Trophoblast cell (in vitro differentiated cells and primary cell): ENCODE results near the gene CADM2.
A peak's percentile ranks its signal among the peaks of the same experiment; 100 is the strongest.

Source experiments
- DNase-seq, 2 donors: peaks; one replicate each; pipeline ENCODE4 v3.0.0-alpha.2; 2016
- H2AFZ ChIP-seq: 2 replicates; pipeline ENCODE4 v1.6.1; 2013; ENCODE audit warnings: low read length, moderate library complexity, mild to moderate bottlenecking; ENCODE audit not compliant: insufficient read depth, poor library complexity
- H2AK5ac ChIP-seq: 2 replicates; pipeline ENCODE4 v1.6.1; 2013; ENCODE audit warnings: mild to moderate bottlenecking, low read length
- H2BK120ac ChIP-seq: 2 replicates; pipeline ENCODE4 v1.6.1; 2013; ENCODE audit warnings: low read length, mild to moderate bottlenecking, moderate library complexity; ENCODE audit not compliant: insufficient read depth, poor library complexity
- H2BK12ac ChIP-seq: 2 replicates; pipeline ENCODE4 v1.6.1; 2013; ENCODE audit warnings: mild to moderate bottlenecking, low read length, moderate library complexity
- H2BK5ac ChIP-seq: 2 replicates; pipeline ENCODE4 v1.6.1; 2013; ENCODE audit warnings: low read length, low read depth, moderate library complexity, mild to moderate bottlenecking; ENCODE audit not compliant: poor library complexity
- H3K14ac ChIP-seq: 2 replicates; pipeline ENCODE4 v1.6.1; 2013; ENCODE audit warnings: mild to moderate bottlenecking, low read length
- H3K18ac ChIP-seq: 2 replicates; pipeline ENCODE4 v1.6.1; 2013; ENCODE audit warnings: mild to moderate bottlenecking, low read length
- H3K23ac ChIP-seq: 2 replicates; pipeline ENCODE4 v1.6.1; 2013; ENCODE audit warnings: low read length
- H3K27ac ChIP-seq: 2 replicates; pipeline ENCODE4 v1.5.1; 2013; ENCODE audit warnings: low read depth, mild to moderate bottlenecking, inconsistent platforms, low read length, moderate library complexity
- H3K27me3 ChIP-seq: 2 replicates; pipeline ENCODE4 v1.6.1; 2013; ENCODE audit warnings: inconsistent platforms, mild to moderate bottlenecking, low read length, moderate library complexity; ENCODE audit not compliant: insufficient read depth
- H3K36me3 ChIP-seq, 2 experiments: 1 replicate in 1 of 2; 2 replicates in 1 of 2; pipeline ENCODE4 v1.6.1; 2013; ENCODE audit warnings: low read length in 2 of 2, mild to moderate bottlenecking in 2 of 2, moderate library complexity in 1 of 2; ENCODE audit not compliant: insufficient read depth in 2 of 2, control insufficient read depth in 1 of 2
- H3K4ac ChIP-seq: 2 replicates; pipeline ENCODE4 v1.6.1; 2013; ENCODE audit warnings: low read depth, mild to moderate bottlenecking, low read length, moderate library complexity
- H3K4me1 ChIP-seq, 2 experiments: 1 replicate in 1 of 2; 2 replicates in 1 of 2; pipeline ENCODE4 v1.6.1; 2013; ENCODE audit warnings: low read length in 2 of 2, mild to moderate bottlenecking in 2 of 2, moderate library complexity in 1 of 2; ENCODE audit not compliant: insufficient read depth in 2 of 2, control insufficient read depth in 1 of 2
- H3K4me2 ChIP-seq: 2 replicates; pipeline ENCODE4 v1.6.1; 2013; ENCODE audit warnings: inconsistent platforms, mild to moderate bottlenecking, low read length, moderate library complexity
- H3K4me3 ChIP-seq: 2 replicates; pipeline ENCODE4 v1.5.1; 2013; ENCODE audit warnings: mild to moderate bottlenecking, low read depth, low read length, inconsistent platforms
- H3K79me1 ChIP-seq: one replicate; pipeline ENCODE4 v1.6.1; 2013; ENCODE audit warnings: low read length
- H3K79me2 ChIP-seq: 2 replicates; pipeline ENCODE4 v1.6.1; 2013; ENCODE audit warnings: low read length, mild to moderate bottlenecking; ENCODE audit not compliant: control insufficient read depth, insufficient read depth, poor library complexity
- H3K9ac ChIP-seq: 2 replicates; pipeline ENCODE4 v1.6.1; 2013; ENCODE audit warnings: mild to moderate bottlenecking, low read length
- H3K9me3 ChIP-seq: 2 replicates; pipeline ENCODE4 v1.6.1; 2013; ENCODE audit warnings: low read depth, mild to moderate bottlenecking, control low read depth, inconsistent platforms, low read length; ENCODE audit not compliant: insufficient read depth
- H4K12ac ChIP-seq: 2 replicates; pipeline ENCODE4 v1.6.1; 2013; ENCODE audit warnings: low read depth, mild to moderate bottlenecking, low read length, moderate library complexity
- H4K8ac ChIP-seq: 2 replicates; pipeline ENCODE4 v1.6.1; 2013; ENCODE audit warnings: low read depth, mild to moderate bottlenecking, low read length, moderate library complexity
- H4K91ac ChIP-seq: one replicate; pipeline ENCODE4 v1.6.1; 2013; ENCODE audit warnings: low read depth, mild to moderate bottlenecking, low read length, moderate library complexity
- WGBS: extraction: QIAGEN DNeasy Blood & Tissue Kit; methylation state at CpG from one replicate; pipeline ENCODE4 v1.1.7; 2013; ENCODE audit warnings: missing lambda C conversion rate; ENCODE audit not compliant: insufficient read length, insufficient coverage; ENCODE audit errors: extremely low coverage; 5-methylcytosine and 5-hydroxymethylcytosine counted together

Gene CADM2

GRCh38 chr3:85592256-85592655 is 633.5 kb downstream of the CADM2 start:
- Histone ChIP-seq H3K18ac (no peak overlapping the region), H2BK5ac (no peak overlapping the region), H2BK12ac (no peak overlapping the region), H3K27me3 (no peaks in the 10 kb centered on the region), H4K12ac (no peak overlapping the region), H3K36me3 (no peaks in the 10 kb centered on the region), H4K8ac (no peak overlapping the region), H3K14ac (no peak overlapping the region), H3K4ac (no peak overlapping the region), H3K27ac (no peak overlapping the region), H3K9ac (no peak overlapping the region), H3K79me2 (no peaks in the 10 kb centered on the region), H2BK120ac (no peak overlapping the region), H2AFZ (no peak overlapping the region), H3K4me3 (no peak overlapping the region), H3K23ac (no peak overlapping the region), H2AK5ac (no peak overlapping the region), H3K4me2 (no peak overlapping the region), H3K9me3 (no peaks in the 10 kb centered on the region), H4K91ac (no peak overlapping the region), H3K79me1 (no peaks in the 10 kb centered on the region), H3K4me1 (no peaks in the 10 kb centered on the region)
- no peak for DNase-seq
- WGBS, result no CpG with 5 or more reads among the region's 1 CpG

- no peak overlapping the region for H3K14ac ChIP-seq
- no peak overlapping the region for H3K9ac ChIP-seq
- H3K79me2 ChIP-seq, result no peaks in the 10 kb centered on the region
- no peaks in the 10 kb centered on the region for H3K4me1 ChIP-seq
- H3K4me3 ChIP-seq, result no peak overlapping the region
- H3K4me2 ChIP-seq, result no peak overlapping the region
- H3K18ac ChIP-seq, result no peak overlapping the region
- H3K36me3 ChIP-seq, result no peaks in the 10 kb centered on the region
- no peak overlapping the region for H3K4ac ChIP-seq
- no CpG with 5 or more reads among the region's 1 CpG for WGBS
- H2AK5ac ChIP-seq, result no peak overlapping the region
- no peak overlapping the region for H2BK5ac ChIP-seq
- H3K23ac ChIP-seq, result no peak overlapping the region
- H4K91ac ChIP-seq, result no peak overlapping the region
- H2AFZ ChIP-seq, result no peak overlapping the region
- H3K27ac ChIP-seq, result no peak overlapping the region
- no peaks in the 10 kb centered on the region for H3K27me3 ChIP-seq
- H3K9me3 ChIP-seq, result no peaks in the 10 kb centered on the region
- H4K8ac ChIP-seq, result no peak overlapping the region
- no peak overlapping the region for H4K12ac ChIP-seq
- H2BK12ac ChIP-seq, result no peak overlapping the region
- H3K79me1 ChIP-seq, result no peaks in the 10 kb centered on the region
- DNase-seq, result peak; percentile 1 to 67
- no peak overlapping the region for H2BK120ac ChIP-seq
Measured at GRCh38 chr3:85594676-85595075, 635.9 kb downstream of the CADM2 start.

GRCh38 chr3:85603378-85603777 is 644.6 kb downstream of the CADM2 start:
- Histone ChIP-seq H3K9ac (no peak overlapping the region), H2BK5ac (no peak overlapping the region), H4K8ac (no peak overlapping the region), H3K4ac (no peak overlapping the region), H3K4me3 (no peak overlapping the region), H2AK5ac (no peak overlapping the region), H2BK120ac (no peak overlapping the region), H3K27me3 (no peaks in the 10 kb centered on the region), H3K79me1 (no peaks in the 10 kb centered on the region), H3K9me3 (no peaks in the 10 kb centered on the region), H4K12ac (no peak overlapping the region), H2AFZ (no peak overlapping the region), H3K79me2 (no peaks in the 10 kb centered on the region), H3K14ac (no peak overlapping the region), H3K36me3 (no peaks in the 10 kb centered on the region), H3K27ac (no peak overlapping the region), H4K91ac (no peak overlapping the region), H2BK12ac (no peak overlapping the region), H3K4me1 (no peaks in the 10 kb centered on the region), H3K18ac (no peak overlapping the region), H3K23ac (no peak overlapping the region), H3K4me2 (no peak overlapping the region)
- DNase-seq, result no peak
- no CpG with 5 or more reads among the region's 1 CpG for WGBS

GRCh38 chr3:85604641-85605040 is 645.9 kb downstream of the CADM2 start:
- Histone ChIP-seq H3K36me3 (no peaks in the 10 kb centered on the region), H2AFZ (no peak overlapping the region), H2BK120ac (no peak overlapping the region), H4K8ac (no peak overlapping the region), H3K27ac (no peak overlapping the region), H2BK12ac (no peak overlapping the region), H3K4me1 (no peaks in the 10 kb centered on the region), H3K27me3 (no peaks in the 10 kb centered on the region), H4K91ac (no peak overlapping the region), H3K4ac (no peak overlapping the region), H3K23ac (no peak overlapping the region), H4K12ac (no peak overlapping the region), H3K79me1 (no peaks in the 10 kb centered on the region), H3K79me2 (no peaks in the 10 kb centered on the region), H3K4me2 (no peak overlapping the region), H2BK5ac (no peak overlapping the region), H3K9ac (no peak overlapping the region), H3K4me3 (no peak overlapping the region), H3K18ac (no peak overlapping the region), H2AK5ac (no peak overlapping the region), H3K14ac (no peak overlapping the region), H3K9me3 (no peaks in the 10 kb centered on the region)
- WGBS, result no CpG with 5 or more reads among the region's 3 CpGs
- no peak for DNase-seq
